CD4-positive, alpha-beta T cell treated with Interleukin-15 for 4 hours (primary cell): ENCODE measurements around the gene CSNK1D.

ENCODE experiments used
- DNase-seq: peaks from one replicate; pipeline ENCODE4 v3.0.0-alpha.2; 2020; ENCODE audit warnings: low spot score

CSNK1D gene

GRCh38 chr17:82273327-82274133, at the start of gene CSNK1D:
Gene CSNK1D (minus strand): TSS chr17:82273700. CDS start chr17:82273381, 319 bp downstream.
- DNase-seq = peak; percentile 88

- DNase-seq = no peak
Observed at GRCh38 chr17:82322526-82323453, 49.3 kb upstream of the CSNK1D start.

GRCh38 chr17:82321947-82322466, 48.5 kb upstream of the CSNK1D start:
- no peak for DNase-seq

GRCh38 chr17:82320956-82321927, 47.7 kb upstream of the CSNK1D start:
- peak; percentile 84 for DNase-seq

GRCh38 chr17:82320140-82320840, 46.8 kb upstream of the CSNK1D start:
- DNase-seq = no peak

- no peak for DNase-seq
Observed at GRCh38 chr17:82319619-82320062, 46.1 kb upstream of the CSNK1D start.

GRCh38 chr17:82318772-82319606, 45.5 kb upstream of the CSNK1D start:
- no peak for DNase-seq

GRCh38 chr17:82318169-82318498, 44.6 kb upstream of the CSNK1D start:
- DNase-seq = no peak

GRCh38 chr17:82317394-82318168, 44.1 kb upstream of the CSNK1D start, which contains the start of gene CD7:
Gene CD7 (minus strand): TSS chr17:82317608. CDS start chr17:82317495, 113 bp downstream.
- DNase-seq = peak; percentile 71

- no peak for DNase-seq
Observed at GRCh38 chr17:82316651-82317393, 43.3 kb upstream of the CSNK1D start.

- peak; percentile 43 for DNase-seq
Observed at GRCh38 chr17:82315703-82316358, 42.3 kb upstream of the CSNK1D start.

- DNase-seq = no peak
Observed at GRCh38 chr17:82314727-82315605, 41.5 kb upstream of the CSNK1D start.

GRCh38 chr17:82314012-82314726, 40.7 kb upstream of the CSNK1D start:
- no peak for DNase-seq

GRCh38 chr17:82313195-82314011, 39.9 kb upstream of the CSNK1D start:
- no peak for DNase-seq

GRCh38 chr17:82311971-82312370, 38.5 kb upstream of the CSNK1D start:
- DNase-seq = no peak
